ENCODE results near the gene TNFRSF12A. TPM values are rescaled to one million over a fixed set of nuclear protein-coding genes. Genes with fewer than 3 reads are reported as not detected.

The TNFRSF12A gene
- total and polyA plus RNA-seq, 2 of the 13 experiments (the other 11 are each of a cell fraction or from before 2014, with no cell fraction given) = 61.9 to 66.0 TPM

DNA sequence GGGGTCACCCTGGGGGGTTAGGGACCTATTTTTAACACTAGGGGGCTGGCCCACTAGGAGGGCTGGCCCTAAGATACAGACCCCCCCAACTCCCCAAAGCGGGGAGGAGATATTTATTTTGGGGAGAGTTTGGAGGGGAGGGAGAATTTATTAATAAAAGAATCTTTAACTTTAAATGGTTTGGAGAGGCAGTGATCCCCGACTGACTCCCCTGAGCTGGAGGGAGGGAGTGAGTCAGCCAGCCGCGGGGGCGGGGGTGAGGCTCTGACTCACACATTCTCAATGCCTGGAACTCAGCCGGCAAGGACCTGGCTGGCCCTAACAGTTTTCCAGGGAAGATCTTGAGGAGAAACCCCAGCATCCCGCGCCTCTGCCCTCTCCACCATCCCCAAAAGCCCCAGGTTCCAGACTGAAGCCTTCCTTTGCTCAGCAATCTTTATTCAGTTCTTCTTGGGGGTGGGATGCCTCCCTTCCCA lies 2.1 kb downstream of the TNFRSF12A start (continued):
- TF ChIP-seq BCLAF1 (IDR thresholded peaks at IDR 0.05) (no peak), MEF2D (CRISPR knock-in tag; IDR thresholded peaks at IDR 0.05) (no peak), RBFOX2 (IDR thresholded peaks at IDR 0.05; ENCODE audit: low read depth, low read length) (0 out of 2 replicates have a peak, but pooled peaks have one; percentile 26), ZSCAN9 (CRISPR knock-in tag; IDR thresholded peaks at IDR 0.05; ENCODE audit: borderline replicate concordance) (no peak), ZNF232 (CRISPR knock-in tag; IDR thresholded peaks at IDR 0.05; ENCODE audit: borderline replicate concordance) (no peak), ARID5B (CRISPR knock-in tag; IDR thresholded peaks at IDR 0.05) (peak; percentile 13; the same call in 1 of the 2 replicates), ZC3H4 (CRISPR knock-in tag; IDR thresholded peaks at IDR 0.05; ENCODE audit: borderline replicate concordance) (0 out of 2 replicates have a peak, but pooled peaks have one; percentile 22), NR3C1 (CRISPR knock-in tag; IDR thresholded peaks at IDR 0.05) (no peak), ZKSCAN1 (IDR thresholded peaks at IDR 0.05; ENCODE audit: low read length) (no peak), ZNF138 (CRISPR knock-in tag; IDR thresholded peaks at IDR 0.05; ENCODE audit: low read depth) (no peak), HNRNPK (IDR thresholded peaks at IDR 0.05; ENCODE audit: low read depth, low read length, poor library complexity, severe bottlenecking) (peak; percentile 31), ZBTB38 (CRISPR knock-in tag; IDR thresholded peaks at IDR 0.05) (no peak), ZNF883 (CRISPR knock-in tag; IDR thresholded peaks at IDR 0.05; ENCODE audit: not compliant biosample characterization) (no peak), ZXDC (CRISPR knock-in tag; IDR thresholded peaks at IDR 0.05) (no peak), ZNF33A (CRISPR knock-in tag; IDR thresholded peaks at IDR 0.05; ENCODE audit: borderline replicate concordance) (no peak), ZNF749 (CRISPR knock-in tag; IDR thresholded peaks at IDR 0.05; ENCODE audit: borderline replicate concordance) (no peak)
- TF ChIP-seq, protein P1, sequence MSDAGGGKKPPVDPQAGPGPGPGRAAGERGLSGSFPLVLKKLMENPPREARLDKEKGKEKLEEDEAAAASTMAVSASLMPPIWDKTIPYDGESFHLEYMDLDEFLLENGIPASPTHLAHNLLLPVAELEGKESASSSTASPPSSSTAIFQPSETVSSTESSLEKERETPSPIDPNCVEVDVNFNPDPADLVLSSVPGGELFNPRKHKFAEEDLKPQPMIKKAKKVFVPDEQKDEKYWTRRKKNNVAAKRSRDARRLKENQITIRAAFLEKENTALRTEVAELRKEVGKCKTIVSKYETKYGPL (CRISPR knock-in tag; IDR thresholded peaks at IDR 0.05) = no peak
- TF ChIP-seq, protein P2, sequence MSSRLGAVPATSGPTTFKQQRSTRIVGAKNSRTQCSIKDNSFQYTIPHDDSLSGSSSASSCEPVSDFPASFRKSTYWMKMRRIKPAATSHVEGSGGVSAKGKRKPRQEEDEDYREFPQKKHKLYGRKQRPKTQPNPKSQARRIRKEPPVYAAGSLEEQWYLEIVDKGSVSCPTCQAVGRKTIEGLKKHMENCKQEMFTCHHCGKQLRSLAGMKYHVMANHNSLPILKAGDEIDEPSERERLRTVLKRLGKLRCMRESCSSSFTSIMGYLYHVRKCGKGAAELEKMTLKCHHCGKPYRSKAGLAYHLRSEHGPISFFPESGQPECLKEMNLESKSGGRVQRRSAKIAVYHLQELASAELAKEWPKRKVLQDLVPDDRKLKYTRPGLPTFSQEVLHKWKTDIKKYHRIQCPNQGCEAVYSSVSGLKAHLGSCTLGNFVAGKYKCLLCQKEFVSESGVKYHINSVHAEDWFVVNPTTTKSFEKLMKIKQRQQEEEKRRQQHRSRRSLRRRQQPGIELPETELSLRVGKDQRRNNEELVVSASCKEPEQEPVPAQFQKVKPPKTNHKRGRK (CRISPR knock-in tag; IDR thresholded peaks at IDR 0.05) = no peak

Measured in HepG2 (cell line).